Loucy (cell line): Measurements from ENCODE around the gene COX17.
A peak's percentile ranks its signal among the peaks of the same experiment; 100 is the strongest.

Experiments
- H2AFZ ChIP-seq: fragments of 200-600 bp; sonication (generic); 2 replicates; pipeline ENCODE4 v1.6.0; 2016; ENCODE audit warnings: antibody characterized with exemption, mild to moderate bottlenecking, low read length, moderate library complexity
- H3F3A ChIP-seq: fragments of 200-600 bp; 2 replicates; pipeline ENCODE4 v1.6.0; 2016; ENCODE audit warnings: antibody characterized with exemption, low read depth, mild to moderate bottlenecking
- H3K27me3 ChIP-seq: fragments of 200-600 bp; sonication (generic); 2 replicates; pipeline ENCODE4 v1.6.1; 2014; ENCODE audit warnings: low read length, mild to moderate bottlenecking; ENCODE audit not compliant: insufficient read depth, poor library complexity, severe bottlenecking
- H3K36me3 ChIP-seq: fragments of 200-600 bp; sonication (generic); 2 replicates; pipeline ENCODE4 v1.6.1; 2016; ENCODE audit warnings: low read length; ENCODE audit not compliant: insufficient read depth
- H3K4me1 ChIP-seq: fragments of 200-600 bp; sonication (generic); 2 replicates; pipeline ENCODE4 v1.5.1; 2014; ENCODE audit warnings: low read length, mild to moderate bottlenecking; ENCODE audit not compliant: insufficient read depth, poor library complexity, severe bottlenecking
- H3K4me2 ChIP-seq: fragments of 200-600 bp; sonication (generic); 2 replicates; pipeline ENCODE4 v1.6.0; 2014; ENCODE audit warnings: antibody characterized with exemption, low read length, low read depth, mild to moderate bottlenecking; ENCODE audit not compliant: poor library complexity, severe bottlenecking
- H3K4me3 ChIP-seq: fragments of 200-600 bp; sonication (generic); 2 replicates; pipeline ENCODE4 v1.5.1; 2014; ENCODE audit warnings: low read length, mild to moderate bottlenecking, mixed read lengths; ENCODE audit not compliant: poor library complexity, severe bottlenecking
- H3K79me2 ChIP-seq: fragments of 200-600 bp; sonication (generic); 2 replicates; pipeline ENCODE4 v1.6.1; 2014; ENCODE audit warnings: low read length; ENCODE audit not compliant: insufficient read depth
- H3K9ac ChIP-seq: fragments of 200-600 bp; sonication (generic); 2 replicates; pipeline ENCODE4 v1.6.0; 2014; ENCODE audit warnings: mild to moderate bottlenecking, low read depth, low read length, moderate library complexity; ENCODE audit not compliant: poor library complexity, severe bottlenecking
- H3K9me2 ChIP-seq: fragments of 200-600 bp; sonication (generic); replicated peaks from 2 replicates; pipeline ENCODE4 v1.6.1; 2016; ENCODE audit warnings: low read depth, low read length, mixed read lengths
- H3K9me3 ChIP-seq: fragments of 200-600 bp; sonication (generic); 2 replicates; pipeline ENCODE4 v1.6.1; 2014; ENCODE audit warnings: mild to moderate bottlenecking, antibody characterized with exemption, low read length, low read depth; ENCODE audit not compliant: insufficient read depth
- H4K20me1 ChIP-seq: fragments of 200-600 bp; sonication (generic); 2 replicates; pipeline ENCODE4 v1.6.0; 2014; ENCODE audit warnings: antibody characterized with exemption, low read length, mild to moderate bottlenecking; ENCODE audit not compliant: insufficient read depth, poor library complexity, severe bottlenecking
- CTCF ChIP-seq: fragments of 200-600 bp; sonication (generic); conservative IDR thresholded peaks from 2 replicates; pipeline ENCODE4 v1.5.1; 2014; ENCODE audit warnings: mild to moderate bottlenecking, antibody characterized with exemption, low read length
- EZH2phosphoT487 ChIP-seq: fragments of 200-600 bp; IDR thresholded peaks from 2 replicates; pipeline ENCODE4 v1.6.1; 2018; ENCODE audit warnings: antibody characterized with exemption, mild to moderate bottlenecking, moderate library complexity, borderline replicate concordance

COX17 gene

GRCh38 chr3:119675188-119675874 lies 1.9 kb downstream of the COX17 start:
- H3K4me3 ChIP-seq, result peak overlapping the region; percentile 91
- peaks cover 43% of the 10 kb centered on the region for H3K4me1 ChIP-seq
- peaks cover 40% of the 10 kb centered on the region for H3K79me2 ChIP-seq
- H3K27me3 ChIP-seq, result no peaks in the 10 kb centered on the region
- peak overlapping the region; percentile 86 for H3K9ac ChIP-seq
- TF ChIP-seq CTCF (no peak), EZH2phosphoT487 (no peak)
- H3K9me2 ChIP-seq, result no peaks in the 10 kb centered on the region
- peaks cover 20% of the 10 kb centered on the region for H3K36me3 ChIP-seq
- no peak overlapping the region for H2AFZ ChIP-seq
- H3K4me2 ChIP-seq, result peak overlapping the region; percentile 86
- H3K9me3 ChIP-seq, result no peaks in the 10 kb centered on the region
- H4K20me1 ChIP-seq, result peaks cover 8% of the 10 kb centered on the region
- H3F3A ChIP-seq, result no peaks in the 10 kb centered on the region

GRCh38 chr3:119673875-119674274 lies 3.3 kb downstream of the COX17 start:
- Histone ChIP-seq H3K27me3 (no peaks in the 10 kb centered on the region), H3K9ac (no peak overlapping the region), H3K9me2 (no peaks in the 10 kb centered on the region), H2AFZ (no peak overlapping the region), H3K4me1 (peaks cover 50% of the 10 kb centered on the region), H3K9me3 (no peaks in the 10 kb centered on the region), H3K4me2 (peak overlapping the region; percentile 51), H3K4me3 (no peak overlapping the region), H3K79me2 (peaks cover 40% of the 10 kb centered on the region), H4K20me1 (peaks cover 8% of the 10 kb centered on the region), H3F3A (no peaks in the 10 kb centered on the region), H3K36me3 (peaks cover 23% of the 10 kb centered on the region)
- TF ChIP-seq CTCF (no peak), EZH2phosphoT487 (no peak)

- Histone ChIP-seq H3K9ac (no peak overlapping the region), H2AFZ (no peak overlapping the region), H3K27me3 (no peaks in the 10 kb centered on the region), H3K9me2 (no peaks in the 10 kb centered on the region), H3K36me3 (peaks cover 23% of the 10 kb centered on the region), H3K9me3 (no peaks in the 10 kb centered on the region), H3K4me2 (peak overlapping the region; percentile 51), H3F3A (no peaks in the 10 kb centered on the region), H3K79me2 (peaks cover 40% of the 10 kb centered on the region), H4K20me1 (peaks cover 8% of the 10 kb centered on the region), H3K4me3 (peak overlapping the region; percentile 24), H3K4me1 (peaks cover 48% of the 10 kb centered on the region)
- TF ChIP-seq CTCF (no peak), EZH2phosphoT487 (no peak)
Observed at GRCh38 chr3:119672776-119673175, 4.4 kb downstream of the COX17 start.
